HEK293T (cell line): ENCODE results near the gene TBX21.
A peak's percentile ranks its signal among the peaks of the same experiment; 100 is the strongest.

Experiments used
- CTCF ChIA-PET: fragments of 350-600 bp; formaldehyde crosslinking; extraction: SDS; loops from one replicate; lab custom pipeline; 2021; ENCODE audit warnings: antibody characterized with exemption, inconsistent platforms; lab: Yijun Ruan, JAX
- POLR2A ChIA-PET: fragments of 350-600 bp; formaldehyde crosslinking; extraction: SDS; loops from one replicate; lab custom pipeline; 2020; ENCODE audit warnings: antibody characterized with exemption, inconsistent platforms; lab: Yijun Ruan, JAX
- DNase-seq: peaks from one replicate; pipeline ENCODE4 v3.0.0; 2012; ENCODE audit warnings: mixed read lengths; ENCODE audit errors: extremely low spot score
- ARNT ChIP-seq: fragments of 450-650 bp; IDR thresholded peaks from 2 replicates; pipeline ENCODE4 v1.6.1; 2017; ENCODE audit warnings: mild to moderate bottlenecking
- BHLHE40 ChIP-seq: fragments of 450-650 bp; IDR thresholded peaks from 2 replicates; pipeline ENCODE4 v1.6.1; 2016; ENCODE audit warnings: mild to moderate bottlenecking, moderate library complexity, borderline replicate concordance
- CTBP1 ChIP-seq: fragments of 450-650 bp; IDR thresholded peaks from 2 replicates; pipeline ENCODE4 v1.6.1; 2016; ENCODE audit warnings: borderline replicate concordance
- ELF4 ChIP-seq: fragments of 450-650 bp; IDR thresholded peaks from 2 replicates; pipeline ENCODE4 v1.6.1; 2017; ENCODE audit warnings: antibody characterized with exemption
- FOXA1 ChIP-seq: fragments of 450-650 bp; IDR thresholded peaks from 2 replicates; pipeline ENCODE4 v1.6.1; 2016; ENCODE audit warnings: mild to moderate bottlenecking
- FOXK2 ChIP-seq: fragments of 450-650 bp; IDR thresholded peaks from 2 replicates; pipeline ENCODE4 v1.6.1; 2016; ENCODE audit warnings: mild to moderate bottlenecking
- FOXM1 ChIP-seq: fragments of 450-650 bp; IDR thresholded peaks from 2 replicates; pipeline ENCODE4 v1.6.1; 2017; ENCODE audit warnings: mild to moderate bottlenecking, borderline replicate concordance
- HDGF ChIP-seq: fragments of 450-650 bp; IDR thresholded peaks from 2 replicates; pipeline ENCODE4 v1.6.1; 2017; ENCODE audit warnings: antibody characterized with exemption, borderline replicate concordance
- L3MBTL2 ChIP-seq: fragments of 450-650 bp; conservative IDR thresholded peaks from 2 replicates; pipeline ENCODE4 v1.6.1; 2016; ENCODE audit warnings: mild to moderate bottlenecking
- LEF1 ChIP-seq: fragments of 450-650 bp; IDR thresholded peaks from 2 replicates; pipeline ENCODE4 v1.6.1; 2017; ENCODE audit warnings: mild to moderate bottlenecking, borderline replicate concordance
- NFRKB ChIP-seq: fragments of 450-650 bp; IDR thresholded peaks from 2 replicates; pipeline ENCODE4 v1.6.1; 2016; ENCODE audit warnings: mild to moderate bottlenecking, moderate library complexity
- PKNOX1 ChIP-seq: fragments of 450-650 bp; IDR thresholded peaks from 2 replicates; pipeline ENCODE4 v1.6.1; 2016
- SP1 ChIP-seq: fragments of 450-650 bp; IDR thresholded peaks from 2 replicates; pipeline ENCODE4 v1.6.1; 2017
- SUZ12 ChIP-seq: fragments of 450-650 bp; IDR thresholded peaks from 2 replicates; pipeline ENCODE4 v1.6.1; 2016; ENCODE audit warnings: mild to moderate bottlenecking
- TARDBP ChIP-seq: fragments of 450-650 bp; IDR thresholded peaks from 2 replicates; pipeline ENCODE4 v1.6.1; 2016
- ZNF384 ChIP-seq: fragments of 450-650 bp; IDR thresholded peaks from 2 replicates; pipeline ENCODE4 v1.6.1; 2016

The TBX21 gene

GRCh38 chr17:47719411-47720152, 13.5 kb upstream of the TBX21 start:
- no peak for DNase-seq
- POLR2A ChIA-PET, result interaction anchor here (1.4 kb wide), 1 partner anchor 13 kb away, joined by 3 read pairs; the partner anchor contains the start of gene TBX21
- CTCF ChIA-PET, result interaction anchor here (0.6 kb wide), 2 partner anchors 20 to 1108 kb away, joined by 3 read pairs; no protein-coding TSS in a partner anchor
- no peak for TF ChIP-seq NFRKB
- no peak for TF ChIP-seq TARDBP
- TF ChIP-seq HDGF, result no peak
- TF ChIP-seq ELF4, result no peak
- TF ChIP-seq FOXA1, result no peak
- TF ChIP-seq PKNOX1, result no peak
- TF ChIP-seq ZNF384, result no peak
- TF ChIP-seq LEF1, result no peak
- no peak for TF ChIP-seq SUZ12
- no peak for TF ChIP-seq FOXK2
- TF ChIP-seq CTBP1, result no peak
- TF ChIP-seq ARNT, result no peak
- no peak for TF ChIP-seq SP1
- no peak for TF ChIP-seq L3MBTL2
- TF ChIP-seq BHLHE40, result no peak
- no peak for TF ChIP-seq FOXM1

DNA sequence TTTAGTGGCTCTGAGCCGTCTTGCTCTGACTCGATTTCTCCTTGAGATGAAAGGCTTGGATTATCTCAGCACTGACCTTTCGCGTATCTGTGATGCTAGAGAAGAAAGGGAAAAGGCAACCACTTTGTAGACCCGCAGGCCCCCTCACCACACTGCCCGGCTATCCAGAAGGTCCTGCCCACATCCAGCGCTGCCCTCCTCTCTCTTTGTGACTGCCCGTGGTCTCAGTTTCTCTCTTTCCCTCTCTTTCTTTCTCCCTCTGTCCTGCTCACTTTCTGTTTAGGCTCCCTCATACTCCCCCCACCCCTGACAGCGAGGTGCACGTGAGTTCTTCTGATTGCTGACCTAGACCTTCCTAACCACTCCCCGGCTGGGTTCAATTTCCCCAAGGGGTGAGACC, 12.8 kb upstream of the TBX21 start:
- CTCF ChIA-PET, result no interaction called here
- TF ChIP-seq FOXM1 (no peak), LEF1 (no peak), HDGF (no peak), ZNF384 (no peak), FOXK2 (no peak), NFRKB (no peak), PKNOX1 (no peak), ELF4 (no peak), ARNT (no peak), SP1 (no peak), CTBP1 (no peak)
- POLR2A ChIA-PET, result interaction anchor here (1.4 kb wide), 1 partner anchor 13 kb away, joined by 3 read pairs; the partner anchor contains the start of gene TBX21
- DNase-seq, result no peak

DNA sequence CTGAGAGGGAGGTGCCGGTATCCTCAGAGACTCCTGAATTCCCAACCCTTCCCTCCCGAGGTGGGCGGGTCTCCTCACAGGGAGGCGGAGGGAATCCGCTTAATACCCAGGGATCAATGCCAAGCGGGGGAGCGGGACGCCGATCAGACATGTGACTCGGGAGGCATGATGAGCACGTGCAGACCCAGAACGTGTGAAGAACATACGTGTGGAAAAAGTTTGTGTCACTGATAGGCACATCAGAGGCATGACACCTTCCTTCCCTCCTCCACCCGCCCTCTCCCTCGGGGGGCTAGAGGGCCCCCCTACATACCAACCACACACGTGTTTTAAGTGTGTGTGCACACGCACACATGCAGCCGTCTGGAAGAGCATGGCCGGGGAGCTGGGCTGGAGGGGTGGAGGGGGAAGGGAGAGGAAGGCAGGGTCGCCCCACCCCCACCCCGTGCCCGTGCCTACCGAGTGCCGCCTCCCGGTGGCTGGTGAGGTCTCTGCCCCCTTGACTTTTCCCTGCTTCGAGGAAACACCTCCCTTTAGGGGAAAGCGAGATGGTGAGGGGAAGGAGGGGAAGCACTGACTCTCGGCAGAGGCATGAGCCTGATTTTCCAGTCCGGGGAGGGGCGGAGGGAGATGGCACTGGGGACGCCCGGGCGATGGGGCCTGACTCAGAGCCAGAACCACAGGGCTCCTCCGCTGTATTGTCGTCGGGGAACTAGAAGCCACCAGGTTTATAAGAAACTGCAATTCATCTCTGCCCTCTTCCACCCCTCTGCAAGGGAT, 12.1 kb upstream of the TBX21 start:
- peak; percentile 75 for TF ChIP-seq L3MBTL2
- TF ChIP-seq ZNF384, result no peak
- no peak for TF ChIP-seq FOXA1
- peak; percentile 25 for DNase-seq

GRCh38 chr17:47721725-47722124, 11.3 kb upstream of the TBX21 start:
- POLR2A ChIA-PET, result no interaction called here
- no peak for DNase-seq
- TF ChIP-seq SUZ12, result no peak
- no peak for TF ChIP-seq HDGF
- no peak for TF ChIP-seq LEF1
- TF ChIP-seq TARDBP, result no peak
- TF ChIP-seq BHLHE40, result no peak
- no peak for TF ChIP-seq ELF4
- TF ChIP-seq NFRKB, result no peak
- no peak for TF ChIP-seq SP1
- TF ChIP-seq ARNT, result no peak
- no peak for TF ChIP-seq L3MBTL2
- TF ChIP-seq CTBP1, result no peak
- no peak for TF ChIP-seq FOXA1
- TF ChIP-seq PKNOX1, result no peak
- TF ChIP-seq FOXK2, result no peak
- no peak for TF ChIP-seq FOXM1
- no peak for TF ChIP-seq ZNF384
- CTCF ChIA-PET, result no interaction called here

More for the DNA sequence above, 12.1 kb upstream of the TBX21 start:
- ChIA-PET CTCF (no interaction called here), POLR2A (no interaction called here)

GRCh38 chr17:47724705-47725104, 8.3 kb upstream of the TBX21 start:
- no peak for TF ChIP-seq BHLHE40
- TF ChIP-seq SP1, result no peak
- TF ChIP-seq ZNF384, result no peak
- no peak for TF ChIP-seq ELF4
- TF ChIP-seq FOXK2, result no peak
- TF ChIP-seq L3MBTL2, result no peak
- no peak for TF ChIP-seq FOXA1
- CTCF ChIA-PET, result interaction anchor here (0.8 to 1.4 kb wide), 2 partner anchors 8 to 109 kb away, joined by 3 to 4 read pairs; partner anchors contain the start of gene TBX21
- DNase-seq, result no peak
- POLR2A ChIA-PET, result no interaction called here
